NT2/D1 (cell line): ENCODE data around the gene PTPRB.
"Not testable (repeated sequence)": the region's sequence is repeated elsewhere in the genome, so short reads cannot be mapped to it uniquely, and the experiment has no call there.

Source experiments
- YY1 ChIP-seq: IDR thresholded peaks from 2 replicates; pipeline ENCODE4 v1.6.1; 2011; ENCODE audit not compliant: insufficient read length, insufficient read depth
- ZNF274 ChIP-seq: IDR thresholded peaks from 2 replicates; pipeline ENCODE4 v1.6.1; 2011; ENCODE audit warnings: mild to moderate bottlenecking, low read depth, low read length

DNA sequence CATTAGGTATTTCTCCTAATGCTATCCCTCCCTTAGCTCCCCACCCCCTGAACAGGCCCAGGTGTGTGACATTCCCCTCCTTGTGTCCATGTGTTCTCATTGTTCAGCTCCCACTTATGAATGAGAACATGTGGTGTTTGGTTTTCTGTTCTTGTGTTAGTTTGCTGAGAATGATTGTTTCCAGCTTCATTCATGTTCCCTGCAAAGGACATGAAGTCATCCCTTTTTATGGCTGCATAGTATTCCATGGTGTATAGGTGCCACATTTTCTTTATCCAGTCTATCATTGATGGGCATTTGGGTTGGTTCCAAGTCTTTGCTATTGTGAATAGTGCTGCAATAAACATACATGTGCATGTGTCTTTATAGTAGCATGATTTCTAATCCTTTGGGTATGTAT is 146.3 kb downstream of the PTPRB start:
- not testable (repeated sequence) for TF ChIP-seq ZNF274, YY1
